Measurements from ENCODE around the gene CATSPERD.

GRCh38 chr19:5817218-5817617 lies 96.8 kb downstream of the CATSPERD start:
- TF ChIP-seq, protein P1, sequence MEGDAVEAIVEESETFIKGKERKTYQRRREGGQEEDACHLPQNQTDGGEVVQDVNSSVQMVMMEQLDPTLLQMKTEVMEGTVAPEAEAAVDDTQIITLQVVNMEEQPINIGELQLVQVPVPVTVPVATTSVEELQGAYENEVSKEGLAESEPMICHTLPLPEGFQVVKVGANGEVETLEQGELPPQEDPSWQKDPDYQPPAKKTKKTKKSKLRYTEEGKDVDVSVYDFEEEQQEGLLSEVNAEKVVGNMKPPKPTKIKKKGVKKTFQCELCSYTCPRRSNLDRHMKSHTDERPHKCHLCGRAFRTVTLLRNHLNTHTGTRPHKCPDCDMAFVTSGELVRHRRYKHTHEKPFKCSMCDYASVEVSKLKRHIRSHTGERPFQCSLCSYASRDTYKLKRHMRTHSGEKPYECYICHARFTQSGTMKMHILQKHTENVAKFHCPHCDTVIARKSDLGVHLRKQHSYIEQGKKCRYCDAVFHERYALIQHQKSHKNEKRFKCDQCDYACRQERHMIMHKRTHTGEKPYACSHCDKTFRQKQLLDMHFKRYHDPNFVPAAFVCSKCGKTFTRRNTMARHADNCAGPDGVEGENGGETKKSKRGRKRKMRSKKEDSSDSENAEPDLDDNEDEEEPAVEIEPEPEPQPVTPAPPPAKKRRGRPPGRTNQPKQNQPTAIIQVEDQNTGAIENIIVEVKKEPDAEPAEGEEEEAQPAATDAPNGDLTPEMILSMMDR (IDR thresholded peaks at IDR 0.05; ENCODE audit: low read depth, low read length, missing input control) = no peak
- TF ChIP-seq RAD21 (IDR thresholded peaks at IDR 0.05) (no peak), GABPA (IDR thresholded peaks at IDR 0.05 in 1 of 2, conservative IDR thresholded peaks at IDR 0.05 in 1 of 2) (no peak), RXRA (IDR thresholded peaks at IDR 0.05) (no peak), JUND (IDR thresholded peaks at IDR 0.05) (no peak), TAF1 (conservative IDR thresholded peaks at IDR 0.05) (no peak), NR2F2 (IDR thresholded peaks at IDR 0.05) (no peak), YY1 (IDR thresholded peaks at IDR 0.05) (no peak), SP1 (IDR thresholded peaks at IDR 0.05) (no peak), ZBTB33 (IDR thresholded peaks at IDR 0.05) (no peak)

Measured in liver (tissue), 3 donors.